IMR-90 (cell line): ENCODE data around the gene MINAR1. TPM values are rescaled to one million over a fixed set of nuclear protein-coding genes. Genes with fewer than 3 reads are reported as not detected.

ENCODE experiments used
- ATAC-seq: fragments of 200-7000 bp; cut with Tn5 transposase; 2 replicates; pipeline ENCODE4 v1.9.1; 2020; ENCODE audit warnings: low read depth, mild to moderate bottlenecking, moderate library complexity
- BruUV-seq: library from RNA; stranded (reverse); fragments of 400-500 nt; replicated peaks from 2 replicates; lab custom pipeline; 2021; lab: Mats Ljungman, UMichigan
- CTCF ChIA-PET: fragments of 300-600 bp; formaldehyde crosslinking; extraction: SDS; loops from one replicate; lab custom pipeline; 2021; ENCODE audit warnings: antibody characterized with exemption; lab: Yijun Ruan, JAX
- POLR2A ChIA-PET: fragments of 300-600 bp; sonication (Branson Sonifier 250); formaldehyde crosslinking; loops from one replicate; lab custom pipeline; 2022; ENCODE audit warnings: antibody characterized with exemption; ENCODE audit not compliant: unreplicated experiment; lab: Charles Lee
- DNase-seq: peaks from one replicate; pipeline ENCODE4 v3.0.0; 2013
- H2AFZ ChIP-seq: replicated peaks from 2 replicates; pipeline ENCODE3; 2013; ENCODE audit warnings: low read length, mild to moderate bottlenecking; ENCODE audit not compliant: poor library complexity
- H2AK5ac ChIP-seq: 2 replicates; pipeline ENCODE4 v1.6.1; 2013; ENCODE audit warnings: low read depth, low read length, inconsistent platforms
- H2AK9ac ChIP-seq: replicated peaks from 2 replicates; pipeline ENCODE3; 2013; ENCODE audit warnings: mild to moderate bottlenecking, low read depth, low read length, moderate library complexity; ENCODE audit not compliant: poor library complexity
- H2BK120ac ChIP-seq: 2 replicates; pipeline ENCODE4 v1.6.1; 2013; ENCODE audit warnings: low read depth, low read length, inconsistent platforms
- H2BK15ac ChIP-seq: 3 replicates; pipeline ENCODE4 v1.6.1; 2013; ENCODE audit warnings: low read depth, low read length, inconsistent platforms
- H2BK20ac ChIP-seq: 2 replicates; pipeline ENCODE4 v1.6.1; 2013; ENCODE audit warnings: low read depth, mild to moderate bottlenecking, inconsistent platforms, low read length, moderate library complexity
- H2BK5ac ChIP-seq: 2 replicates; pipeline ENCODE4 v1.6.1; 2013; ENCODE audit warnings: mild to moderate bottlenecking, low read depth, low read length, inconsistent platforms; ENCODE audit not compliant: poor library complexity, severe bottlenecking
- H3K14ac ChIP-seq: replicated peaks from 2 replicates; pipeline ENCODE4 v1.6.1; 2013; ENCODE audit warnings: low read depth, low read length, inconsistent platforms
- H3K18ac ChIP-seq: 2 replicates; pipeline ENCODE4 v1.6.1; 2013; ENCODE audit warnings: low read depth, low read length, control low read depth
- H3K23ac ChIP-seq: 2 replicates; pipeline ENCODE4 v1.6.1; 2013; ENCODE audit warnings: low read depth, low read length, inconsistent platforms
- H3K27ac ChIP-seq: 2 replicates; pipeline ENCODE4 v1.5.1; 2013; ENCODE audit warnings: mild to moderate bottlenecking, control low read depth, low read length; ENCODE audit not compliant: insufficient read depth
- H3K27me3 ChIP-seq: 2 replicates; pipeline ENCODE4 v1.6.1; 2013; ENCODE audit warnings: low read length; ENCODE audit not compliant: control insufficient read depth, insufficient read depth
- H3K36me3 ChIP-seq: 2 replicates; pipeline ENCODE4 v1.6.1; 2013; ENCODE audit warnings: low read length, mixed read lengths; ENCODE audit not compliant: control insufficient read depth, insufficient read depth
- H3K4ac ChIP-seq: 2 replicates; pipeline ENCODE4 v1.6.1; 2013; ENCODE audit warnings: low read depth, low read length, inconsistent platforms
- H3K4me1 ChIP-seq: 2 replicates; pipeline ENCODE4 v1.6.1; 2013; ENCODE audit warnings: low read length, mixed read lengths; ENCODE audit not compliant: control insufficient read depth, insufficient read depth
- H3K4me2 ChIP-seq: 2 replicates; pipeline ENCODE4 v1.6.1; 2013; ENCODE audit warnings: low read depth, mild to moderate bottlenecking, control low read depth, low read length, moderate library complexity
- H3K4me3 ChIP-seq: 2 replicates; pipeline ENCODE4 v1.5.1; 2013; ENCODE audit warnings: low read depth, mild to moderate bottlenecking, control low read depth, low read length, moderate library complexity; ENCODE audit not compliant: insufficient read depth
- H3K56ac ChIP-seq: 2 replicates; pipeline ENCODE4 v1.6.1; 2013; ENCODE audit warnings: low read length, inconsistent platforms; ENCODE audit not compliant: insufficient read depth; ENCODE audit errors: extremely low read depth
- H3K79me1 ChIP-seq, 2 experiments: 2 replicates each; pipeline ENCODE4 v1.6.1; 2013; ENCODE audit warnings: low read length in 2 of 2, inconsistent platforms in 1 of 2, low read depth in 1 of 2
- H3K9ac ChIP-seq: 2 replicates; pipeline ENCODE4 v1.6.1; 2013; ENCODE audit warnings: low read depth, low read length, control low read depth
- H3K9me1 ChIP-seq: 2 replicates; pipeline ENCODE4 v1.6.1; 2013; ENCODE audit warnings: low read length, inconsistent platforms; ENCODE audit not compliant: insufficient read depth
- H3K9me3 ChIP-seq: 2 replicates; pipeline ENCODE4 v1.6.1; 2013; ENCODE audit warnings: low read length; ENCODE audit not compliant: control insufficient read depth, insufficient read depth
- H4K20me1 ChIP-seq: 2 replicates; pipeline ENCODE4 v1.6.1; 2013; ENCODE audit warnings: low read length, inconsistent platforms; ENCODE audit not compliant: insufficient read depth
- H4K5ac ChIP-seq: 2 replicates; pipeline ENCODE4 v1.6.1; 2013; ENCODE audit warnings: mild to moderate bottlenecking, low read depth, low read length, control low read depth
- H4K8ac ChIP-seq, 2 experiments: 2 replicates each; pipeline ENCODE4 v1.6.1; 2013; ENCODE audit warnings: low read depth in 2 of 2, low read length in 2 of 2, control low read depth in 1 of 2, inconsistent platforms in 1 of 2
- H4K91ac ChIP-seq: 2 replicates; pipeline ENCODE4 v1.6.1; 2013; ENCODE audit warnings: low read depth, low read length, inconsistent platforms; ENCODE audit not compliant: insufficient read depth
- CEBPB ChIP-seq: IDR thresholded peaks from 2 replicates; pipeline ENCODE4 v1.6.1; 2012; ENCODE audit warnings: low read depth, low read length, improper control_type of control experiment
- CHD1 ChIP-seq: IDR thresholded peaks from 2 replicates; pipeline ENCODE4 v1.6.1; 2012; ENCODE audit warnings: low read depth, low read length, improper control_type of control experiment
- FOS ChIP-seq: fragments of 150-350 bp; IDR thresholded peaks from 2 replicates; pipeline ENCODE4 v1.6.1; 2016; ENCODE audit warnings: low read depth, low read length
- MAFK ChIP-seq: IDR thresholded peaks from 2 replicates; pipeline ENCODE4 v1.6.1; 2012; ENCODE audit warnings: low read depth, low read length, improper control_type of control experiment
- MAZ ChIP-seq: IDR thresholded peaks from 2 replicates; pipeline ENCODE4 v1.6.1; 2012; ENCODE audit warnings: low read depth, mild to moderate bottlenecking, low read length, improper control_type of control experiment, moderate library complexity, borderline replicate concordance
- NFE2L2 ChIP-seq: fragments of 150-350 bp; IDR thresholded peaks from 2 replicates; pipeline ENCODE4 v1.6.1; 2016; ENCODE audit warnings: low read depth, mild to moderate bottlenecking, low read length
- RAD21 ChIP-seq: IDR thresholded peaks from 2 replicates; pipeline ENCODE4 v1.6.1; 2012; ENCODE audit warnings: low read length, improper control_type of control experiment
- RCOR1 ChIP-seq: IDR thresholded peaks from 2 replicates; pipeline ENCODE4 v1.6.1; 2012; ENCODE audit warnings: mild to moderate bottlenecking, low read length, improper control_type of control experiment; ENCODE audit not compliant: insufficient replicate concordance
- RFX5 ChIP-seq: IDR thresholded peaks from 2 replicates; pipeline ENCODE4 v1.8.0; 2012; ENCODE audit warnings: low read depth, mild to moderate bottlenecking, low read length, moderate library complexity
- SMC3 ChIP-seq: fragments of 150-350 bp; IDR thresholded peaks from 2 replicates; pipeline ENCODE4 v1.6.1; 2016; ENCODE audit warnings: low read depth, mild to moderate bottlenecking, antibody characterized with exemption, low read length, moderate library complexity
- WGBS, 2 experiments: methylation state at CpG; one replicate each; pipeline versions ENCODE4 v1.1.5 to v1.1.7; 2013; ENCODE audit warnings: missing lambda C conversion rate in 2 of 2; ENCODE audit not compliant: insufficient read length in 1 of 2; ENCODE audit errors: extremely low coverage in 2 of 2; 5-methylcytosine and 5-hydroxymethylcytosine counted together
- dilution Hi-C: fragments of 300-500 bp; cut with HindIII; formaldehyde crosslinking; loops from one replicate; pipeline ENCODE4 v1.14.3; 2018; ENCODE audit warnings: low sequenced_read_pairs; ENCODE audit not compliant: unreplicated experiment
- in situ Hi-C: fragments of 300-500 bp; cut with MboI; formaldehyde crosslinking; loops from 3 replicates; pipeline ENCODE4 v1.14.3; 2019; ENCODE audit warnings: low sequenced_read_pairs, inconsistent platforms, mixed read lengths
- intact Hi-C: fragments of 100-400 bp; cut with micrococcal nuclease; formaldehyde crosslinking; loops from 2 replicates; pipeline ENCODE4 v1.10.0; 2022
- polyA plus RNA-seq, 3 experiments: library from polyadenylated mRNA; depleted of rRNA; stranded (reverse); fragments of >200 nt; gene quantifications; 2 replicates each; pipeline ENCODE4 v1.2.3, GENCODE V29; 2012; ENCODE audit warnings: low replicate concordance in 1 of 3
- total RNA-seq: library from RNA; depleted of rRNA; stranded (reverse); fragments of >200 nt; gene quantifications from 2 replicates; pipeline ENCODE4 v1.2.3, GENCODE V29; 2012
- TF ChIP-seq, protein P1 (sequence below): conservative IDR thresholded peaks from 2 replicates; pipeline ENCODE4 v1.5.1; 2012; ENCODE audit warnings: mild to moderate bottlenecking, low read depth, low read length, improper control_type of control experiment
- TF ChIP-seq, protein P2 (sequence below): fragments of 150-350 bp; IDR thresholded peaks from 2 replicates; pipeline ENCODE4 v1.6.1; 2016; ENCODE audit warnings: low read depth, mild to moderate bottlenecking, low read length, moderate library complexity, borderline replicate concordance

MINAR1 gene
- total and polyA plus RNA-seq, 2 of the 4 experiments (the other 2 are of a cell fraction): 0.65 to 1.6 TPM

DNA sequence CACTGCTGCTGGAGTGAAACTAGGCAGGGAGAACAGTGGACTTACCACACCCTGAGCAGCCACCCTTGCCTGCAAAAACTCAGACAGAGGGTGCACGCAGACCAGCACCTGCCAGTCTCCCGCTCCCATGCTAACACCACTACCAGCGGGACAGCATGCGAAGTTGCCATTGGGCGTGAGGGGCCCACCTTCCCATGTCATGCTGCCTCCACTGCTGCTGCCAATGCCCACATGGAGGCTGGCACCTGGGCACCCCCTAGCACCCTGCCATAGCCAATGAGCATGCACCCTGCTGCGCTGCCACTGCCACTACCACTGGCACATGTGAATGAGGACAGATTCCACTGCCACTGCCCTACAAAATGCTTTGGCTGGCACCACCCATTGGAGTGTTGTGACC, 19.7 kb upstream of the MINAR1 start:
- H2AFZ ChIP-seq: no peak overlapping the region
- no peak overlapping the region for H2BK15ac ChIP-seq
- H2BK5ac ChIP-seq: no peak overlapping the region
- H3K14ac ChIP-seq: no peak overlapping the region
- no peak overlapping the region for H3K9ac ChIP-seq
- H3K4me1 ChIP-seq: no peaks in the 10 kb centered on the region
- H3K9me3 ChIP-seq: no peaks in the 10 kb centered on the region
- H2BK120ac ChIP-seq: no peak overlapping the region
- H3K27me3 ChIP-seq: no peaks in the 10 kb centered on the region
- no peak for DNase-seq
- H3K56ac ChIP-seq: no peak overlapping the region
- no peak overlapping the region for H3K27ac ChIP-seq
- peaks cover 7% of the 10 kb centered on the region; the same call in 1 of the 2 replicates for H3K9me1 ChIP-seq
- H3K79me1 ChIP-seq: no peaks in the 10 kb centered on the region
- H3K36me3 ChIP-seq: peaks cover 4% of the 10 kb centered on the region; the same call in 1 of the 2 replicates
- WGBS, 2 experiments: no CpG with 5 or more reads among the region's 6 CpGs
- no peak overlapping the region for H2BK20ac ChIP-seq
- H4K91ac ChIP-seq: no peak overlapping the region
- H4K8ac ChIP-seq: no peak overlapping the region
- H2AK5ac ChIP-seq: no peak overlapping the region
- no TSS peak for BruUV-seq
- no peak overlapping the region for H3K23ac ChIP-seq
- H4K20me1 ChIP-seq: no peaks in the 10 kb centered on the region
- no peak overlapping the region for H3K4me3 ChIP-seq
- no peak overlapping the region for H2AK9ac ChIP-seq
- dilution Hi-C loops: no loop called here
- no peak overlapping the region for H4K5ac ChIP-seq
- ATAC-seq: no peak
- intact Hi-C loops: no loop called here
- H3K4ac ChIP-seq: no peak overlapping the region
- TF ChIP-seq CEBPB (no peak), FOS (no peak), SMC3 (no peak), RFX5 (no peak), MAFK (no peak), RCOR1 (no peak), CHD1 (no peak), RAD21 (no peak), NFE2L2 (no peak), MAZ (no peak)
- TF ChIP-seq, protein P1, sequence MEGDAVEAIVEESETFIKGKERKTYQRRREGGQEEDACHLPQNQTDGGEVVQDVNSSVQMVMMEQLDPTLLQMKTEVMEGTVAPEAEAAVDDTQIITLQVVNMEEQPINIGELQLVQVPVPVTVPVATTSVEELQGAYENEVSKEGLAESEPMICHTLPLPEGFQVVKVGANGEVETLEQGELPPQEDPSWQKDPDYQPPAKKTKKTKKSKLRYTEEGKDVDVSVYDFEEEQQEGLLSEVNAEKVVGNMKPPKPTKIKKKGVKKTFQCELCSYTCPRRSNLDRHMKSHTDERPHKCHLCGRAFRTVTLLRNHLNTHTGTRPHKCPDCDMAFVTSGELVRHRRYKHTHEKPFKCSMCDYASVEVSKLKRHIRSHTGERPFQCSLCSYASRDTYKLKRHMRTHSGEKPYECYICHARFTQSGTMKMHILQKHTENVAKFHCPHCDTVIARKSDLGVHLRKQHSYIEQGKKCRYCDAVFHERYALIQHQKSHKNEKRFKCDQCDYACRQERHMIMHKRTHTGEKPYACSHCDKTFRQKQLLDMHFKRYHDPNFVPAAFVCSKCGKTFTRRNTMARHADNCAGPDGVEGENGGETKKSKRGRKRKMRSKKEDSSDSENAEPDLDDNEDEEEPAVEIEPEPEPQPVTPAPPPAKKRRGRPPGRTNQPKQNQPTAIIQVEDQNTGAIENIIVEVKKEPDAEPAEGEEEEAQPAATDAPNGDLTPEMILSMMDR: no peak
- TF ChIP-seq, protein P2, sequence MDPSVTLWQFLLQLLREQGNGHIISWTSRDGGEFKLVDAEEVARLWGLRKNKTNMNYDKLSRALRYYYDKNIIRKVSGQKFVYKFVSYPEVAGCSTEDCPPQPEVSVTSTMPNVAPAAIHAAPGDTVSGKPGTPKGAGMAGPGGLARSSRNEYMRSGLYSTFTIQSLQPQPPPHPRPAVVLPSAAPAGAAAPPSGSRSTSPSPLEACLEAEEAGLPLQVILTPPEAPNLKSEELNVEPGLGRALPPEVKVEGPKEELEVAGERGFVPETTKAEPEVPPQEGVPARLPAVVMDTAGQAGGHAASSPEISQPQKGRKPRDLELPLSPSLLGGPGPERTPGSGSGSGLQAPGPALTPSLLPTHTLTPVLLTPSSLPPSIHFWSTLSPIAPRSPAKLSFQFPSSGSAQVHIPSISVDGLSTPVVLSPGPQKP: no peak
- H3K4me2 ChIP-seq: no peak overlapping the region
- no peak overlapping the region for H3K18ac ChIP-seq
- ChIA-PET POLR2A (no interaction called here), CTCF (no interaction called here)
- in situ Hi-C loops: no loop called here
